Spleen (tissue), 7 donors: Measurements from ENCODE around the gene NME3.

Experiments used
- POLR2AphosphoS5 ChIP-seq, 3 donors: sonication (generic); formaldehyde crosslinking; IDR thresholded peaks; one replicate each; pipeline ENCODE4 v1.5.1; 2017; ENCODE audit warnings: antibody characterized with exemption in 3 of 3
- TF ChIP-seq, protein P1 (sequence below), 11 experiments: fragments of 200-600 bp in 7 of 11; fragments of 450-650 bp in 4 of 11; sonication (generic) in 4 of 11; IDR thresholded peaks in 8 of 11; conservative IDR thresholded peaks in 3 of 11; 1 replicate in 7 of 11; 2 replicates in 4 of 11; pipeline versions ENCODE4 v1.4.0 to v1.8.0; 2016 to 2021; ENCODE audit warnings: antibody characterized with exemption in 11 of 11, inconsistent platforms in 4 of 11, mild to moderate bottlenecking in 1 of 11
- donor health status: DM: no; HTN: no; CAD: no; lungs with moderate emphysema.
- donor health status: DM: no; HTN: no; CAD: no.
- donor health status: DM: no; HTN: no; CAD: no.

DNA sequence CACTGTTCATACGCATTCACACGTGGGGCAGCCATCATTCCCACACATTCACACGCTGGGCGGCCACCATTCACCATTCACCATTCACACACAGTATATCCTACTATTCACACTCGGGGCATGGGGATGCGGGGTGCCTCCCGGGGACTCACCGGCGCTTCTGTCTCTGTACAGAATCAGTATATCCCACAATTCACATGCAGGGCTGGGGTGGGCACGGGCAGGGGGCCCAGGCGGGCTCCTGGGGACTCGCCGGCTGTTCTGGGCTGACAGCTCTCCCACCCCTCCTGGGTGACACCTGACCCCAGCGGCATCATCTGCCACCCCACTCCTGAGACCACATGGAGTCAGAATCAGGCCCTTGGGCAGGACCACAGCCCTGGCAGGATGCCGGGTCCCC lies 9.6 kb downstream of the NME3 start:
- TF ChIP-seq, protein P1, sequence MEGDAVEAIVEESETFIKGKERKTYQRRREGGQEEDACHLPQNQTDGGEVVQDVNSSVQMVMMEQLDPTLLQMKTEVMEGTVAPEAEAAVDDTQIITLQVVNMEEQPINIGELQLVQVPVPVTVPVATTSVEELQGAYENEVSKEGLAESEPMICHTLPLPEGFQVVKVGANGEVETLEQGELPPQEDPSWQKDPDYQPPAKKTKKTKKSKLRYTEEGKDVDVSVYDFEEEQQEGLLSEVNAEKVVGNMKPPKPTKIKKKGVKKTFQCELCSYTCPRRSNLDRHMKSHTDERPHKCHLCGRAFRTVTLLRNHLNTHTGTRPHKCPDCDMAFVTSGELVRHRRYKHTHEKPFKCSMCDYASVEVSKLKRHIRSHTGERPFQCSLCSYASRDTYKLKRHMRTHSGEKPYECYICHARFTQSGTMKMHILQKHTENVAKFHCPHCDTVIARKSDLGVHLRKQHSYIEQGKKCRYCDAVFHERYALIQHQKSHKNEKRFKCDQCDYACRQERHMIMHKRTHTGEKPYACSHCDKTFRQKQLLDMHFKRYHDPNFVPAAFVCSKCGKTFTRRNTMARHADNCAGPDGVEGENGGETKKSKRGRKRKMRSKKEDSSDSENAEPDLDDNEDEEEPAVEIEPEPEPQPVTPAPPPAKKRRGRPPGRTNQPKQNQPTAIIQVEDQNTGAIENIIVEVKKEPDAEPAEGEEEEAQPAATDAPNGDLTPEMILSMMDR (IDR thresholded peaks at IDR 0.05 in 8 of 11, conservative IDR thresholded peaks at IDR 0.05 in 3 of 11): no peak
- no peak for TF ChIP-seq POLR2AphosphoS5 (IDR thresholded peaks at IDR 0.05)
